GF-D8 (cell line): Measurements from ENCODE around the gene SYCN.

ENCODE experiments used
- DNase-seq: peaks from one replicate; lab custom pipeline; 2025; lab: John Stamatoyannopoulos, UW

SYCN gene

GRCh38 chr19:39171479-39172465, 32.3 kb downstream of the SYCN start:
- DNase-seq, result no peak

GRCh38 chr19:39170386-39171231, 33.5 kb downstream of the SYCN start:
- no peak for DNase-seq

- no peak for DNase-seq
Measured at GRCh38 chr19:39169143-39169810, 34.8 kb downstream of the SYCN start.

GRCh38 chr19:39168258-39169142, 35.6 kb downstream of the SYCN start:
- no peak for DNase-seq

- no peak for DNase-seq
Measured at GRCh38 chr19:39167461-39168257, 36.4 kb downstream of the SYCN start.

GRCh38 chr19:39166571-39167391, 37.3 kb downstream of the SYCN start:
- DNase-seq, result no peak

- no peak for DNase-seq
Measured at GRCh38 chr19:39165857-39166256, 38.2 kb downstream of the SYCN start.

- no peak for DNase-seq
Measured at GRCh38 chr19:39164289-39164688, 39.8 kb downstream of the SYCN start.

GRCh38 chr19:39163621-39164020, 40.4 kb downstream of the SYCN start:
- no peak for DNase-seq

- no peak for DNase-seq
Measured at GRCh38 chr19:39162441-39163043, 41.5 kb downstream of the SYCN start.

GRCh38 chr19:39160889-39161672, 43.0 kb downstream of the SYCN start:
- DNase-seq, result no peak

- DNase-seq, result no peak
Measured at GRCh38 chr19:39160523-39160861, 43.6 kb downstream of the SYCN start.

GRCh38 chr19:39158646-39159260, 45.3 kb downstream of the SYCN start:
- DNase-seq, result no peak

- no peak for DNase-seq
Measured at GRCh38 chr19:39157997-39158389, 46.1 kb downstream of the SYCN start.

- DNase-seq, result no peak
Measured at GRCh38 chr19:39157275-39157996, 46.6 kb downstream of the SYCN start.

GRCh38 chr19:39156326-39157230, 47.5 kb downstream of the SYCN start:
- DNase-seq, result no peak
